T-cell (primary cell): ENCODE results near the gene TTC19. TPM values are rescaled to one million over a fixed set of nuclear protein-coding genes. Genes with fewer than 3 reads are reported as not detected.

Experiments
- ATAC-seq, 4 experiments: fragments of 200-7000 bp in 3 of 4; fragments of 150-1000 bp in 1 of 4; cut with Tn5 transposase; replicated peaks in 1 of 4; 1 replicate in 3 of 4; 2 replicates in 1 of 4; pipeline ENCODE4 v1.10.0; 2021; ENCODE audit warnings: moderate library complexity in 3 of 4, mild to moderate bottlenecking in 2 of 4, moderate number of reproducible peaks in 1 of 4
- CTCF ChIA-PET, 2 donors: fragments of 300-600 bp; sonication (Branson Sonifier 250); formaldehyde crosslinking; loops; one replicate each; lab custom pipeline; 2022; ENCODE audit warnings: antibody characterized with exemption in 2 of 2; lab: Charles Lee
- POLR2A ChIA-PET, 2 donors: fragments of 300-600 bp; sonication (Branson Sonifier 250); formaldehyde crosslinking; loops; one replicate each; lab custom pipeline; 2022; ENCODE audit warnings: antibody characterized with exemption in 2 of 2; lab: Charles Lee
- DNase-seq, 35 experiments: peaks; one replicate each; pipeline versions ENCODE4 v3.0.0 to v3.0.0-alpha.2; 2013 to 2023
- H3K27ac ChIP-seq: one replicate; pipeline ENCODE4 v1.5.1; 2013; ENCODE audit warnings: low read length
- H3K27me3 ChIP-seq, 2 experiments: replicated peaks in 1 of 2; 1 replicate in 1 of 2; 2 replicates in 1 of 2; pipeline versions ENCODE4 v1.6.1 to v1.7.0; 2013; ENCODE audit warnings: low read length in 1 of 2, mixed read lengths in 1 of 2; ENCODE audit not compliant: control insufficient read depth in 2 of 2, insufficient read depth in 2 of 2; ENCODE audit errors: extremely low read depth in 1 of 2
- H3K36me3 ChIP-seq, 2 donors: 1 replicate in 1 of 2; 2 replicates in 1 of 2; pipeline versions ENCODE4 v1.6.1 to v1.7.0; 2013; ENCODE audit warnings: low read length in 1 of 2; ENCODE audit not compliant: control insufficient read depth in 2 of 2, insufficient read depth in 1 of 2; ENCODE audit errors: extremely low read depth in 1 of 2
- H3K4me1 ChIP-seq, 2 experiments: 1 replicate in 1 of 2; 2 replicates in 1 of 2; pipeline versions ENCODE4 v1.6.1 to v1.7.0; 2013; ENCODE audit warnings: low read length in 2 of 2, mixed read lengths in 1 of 2; ENCODE audit not compliant: insufficient read depth in 2 of 2, control insufficient read depth in 1 of 2; ENCODE audit errors: extremely low read depth in 1 of 2
- H3K4me3 ChIP-seq, 2 donors: 1 replicate in 1 of 2; 2 replicates in 1 of 2; pipeline versions ENCODE4 v1.5.1 to v1.7.0; 2013; ENCODE audit warnings: mild to moderate bottlenecking in 2 of 2, low read length in 1 of 2, moderate library complexity in 1 of 2; ENCODE audit not compliant: control insufficient read depth in 1 of 2; ENCODE audit errors: extremely low read depth in 1 of 2
- H3K9me3 ChIP-seq: 2 replicates; pipeline ENCODE4 v1.7.0; 2013
- H3K27ac Mint-ChIP-seq, 2 donors: one replicate each; pipeline ENCODE4 v1.8.0; 2020 to 2021; ENCODE audit warnings: mild to moderate bottlenecking in 2 of 2, mixed read lengths in 2 of 2
- H3K27me3 Mint-ChIP-seq, 2 donors: one replicate each; pipeline ENCODE4 v1.8.0; 2021 to 2022; ENCODE audit warnings: mixed read lengths in 2 of 2
- H3K36me3 Mint-ChIP-seq: one replicate; pipeline ENCODE4 v1.8.0; 2021; ENCODE audit warnings: mixed read lengths
- H3K4me1 Mint-ChIP-seq, 3 donors: one replicate each; pipeline ENCODE4 v1.8.0; 2020 to 2022; ENCODE audit warnings: mixed read lengths in 3 of 3, mild to moderate bottlenecking in 1 of 3
- H3K4me3 Mint-ChIP-seq, 3 donors: one replicate each; pipeline ENCODE4 v1.8.0; 2020 to 2022; ENCODE audit warnings: mild to moderate bottlenecking in 3 of 3, mixed read lengths in 3 of 3, moderate library complexity in 3 of 3
- H3K9me3 Mint-ChIP-seq, 3 donors: one replicate each; pipeline ENCODE4 v1.8.0; 2020 to 2022; ENCODE audit warnings: mixed read lengths in 3 of 3
- WGBS: methylation state at CpG from one replicate; pipeline ENCODE4 v1.1.5; 2013; ENCODE audit warnings: missing lambda C conversion rate; ENCODE audit not compliant: insufficient coverage; 5-methylcytosine and 5-hydroxymethylcytosine counted together
- total RNA-seq, 35 experiments: library from RNA in 6 of 35; stranded (reverse) in 6 of 35; fragments of 120-200 nt in 1 of 35; gene quantifications; one replicate each; pipeline versions ENCODE4 v1.2.1 to v1.2.4 and lab custom pipeline; 2013 to 2026

Gene TTC19
- total RNA-seq, 5 donors from 2014 or later (not counting 1 experiment from before 2014, with no cell fraction given): 39.2 to 58.6 (median 42.2) TPM

GRCh38 chr17:16068323-16068722 lies 68.7 kb downstream of the TTC19 start:
- no peak overlapping the region for H3K4me3 Mint-ChIP-seq
- ATAC-seq (no peak), DNase-seq (no peak)
- H3K9me3 Mint-ChIP-seq: no peaks in the 10 kb centered on the region
- H3K27me3 ChIP-seq: no peaks in the 10 kb centered on the region
- H3K36me3 ChIP-seq: peaks cover 9 to 84% of the 10 kb centered on the region in 2 donors
- no peak overlapping the region for H3K27ac ChIP-seq
- ChIA-PET CTCF (no interaction called here), POLR2A (no interaction called here)
- no peak overlapping the region for H3K4me3 ChIP-seq
- peak overlapping the region; percentile 3 to 46 for H3K27ac Mint-ChIP-seq
- no peaks in the 10 kb centered on the region for H3K4me1 ChIP-seq
- H3K4me1 Mint-ChIP-seq: no peaks in the 10 kb centered on the region
- H3K9me3 ChIP-seq: no peaks in the 10 kb centered on the region
- H3K27me3 Mint-ChIP-seq: no peaks in the 10 kb centered on the region
- peaks cover 80% of the 10 kb centered on the region for H3K36me3 Mint-ChIP-seq

DNA sequence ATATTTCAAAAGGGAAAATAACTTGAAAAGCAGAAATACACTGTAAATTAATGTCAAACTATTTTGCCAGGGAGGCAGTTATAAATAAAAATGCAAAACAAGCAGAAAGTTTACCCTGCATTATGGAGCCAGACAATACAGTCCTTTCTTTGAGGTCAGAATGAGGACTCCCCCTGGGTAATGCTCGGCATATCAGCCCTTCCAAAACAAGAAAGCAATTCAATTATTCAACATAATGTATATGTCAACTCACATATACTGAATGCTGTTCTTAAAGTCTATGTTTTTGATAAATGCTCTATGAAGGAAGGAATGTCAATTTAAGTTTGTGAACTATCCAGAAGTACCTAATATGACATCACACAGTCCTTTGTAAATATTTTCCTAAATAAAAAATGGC lies 72.4 kb downstream of the TTC19 start:
- no peaks in the 10 kb centered on the region for H3K9me3 ChIP-seq
- no peaks in the 10 kb centered on the region for H3K27me3 Mint-ChIP-seq
- no peak overlapping the region for H3K4me3 ChIP-seq
- no peaks in the 10 kb centered on the region for H3K4me1 Mint-ChIP-seq
- no peak overlapping the region for H3K27ac ChIP-seq
- no peaks in the 10 kb centered on the region for H3K4me1 ChIP-seq
- peaks cover 76% of the 10 kb centered on the region for H3K36me3 Mint-ChIP-seq
- CTCF ChIA-PET: no interaction called here
- no peaks in the 10 kb centered on the region for H3K9me3 Mint-ChIP-seq
- no peak overlapping the region for H3K4me3 Mint-ChIP-seq
- no peaks in the 10 kb centered on the region for H3K27me3 ChIP-seq
- POLR2A ChIA-PET: no interaction called here
- no CpG with 5 or more reads among the region's 1 CpG for WGBS
- H3K27ac Mint-ChIP-seq: peak overlapping the region in 1 of 2 donors; percentile 41
- ATAC-seq: no peak
- H3K36me3 ChIP-seq: peaks cover 6 to 79% of the 10 kb centered on the region in 2 donors
- DNase-seq: no peak

DNA sequence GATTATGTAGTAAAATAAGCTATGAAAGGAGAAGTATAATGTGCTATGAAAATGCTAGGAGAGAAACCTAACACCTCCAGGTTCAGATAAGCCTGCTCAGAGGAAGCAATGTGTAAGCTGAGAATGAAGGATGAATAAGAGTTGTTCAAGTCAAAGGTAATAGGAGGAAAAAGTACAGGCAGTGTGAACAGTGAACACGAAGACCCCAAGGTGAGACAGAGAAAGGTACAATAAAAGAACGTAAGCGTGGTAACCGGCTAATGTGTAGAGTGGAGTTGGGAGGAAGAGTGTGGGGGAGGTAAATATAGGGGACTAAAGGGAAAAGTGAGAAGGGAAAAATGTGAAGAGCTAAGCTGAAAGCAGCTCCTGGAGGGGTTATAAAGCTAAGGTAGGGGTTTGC lies 74.2 kb downstream of the TTC19 start:
- WGBS: 97% methylated on average over 4 of the region's 4 CpGs
- Mint-ChIP-seq H3K27ac (peak overlapping the region in 1 of 2 donors; percentile 24), H3K9me3 (no peaks in the 10 kb centered on the region), H3K27me3 (no peaks in the 10 kb centered on the region), H3K4me3 (no peak overlapping the region), H3K36me3 (peaks cover 72% of the 10 kb centered on the region), H3K4me1 (no peaks in the 10 kb centered on the region)
- DNase-seq (no peak), ATAC-seq (no peak)
- H3K27me3 ChIP-seq: no peaks in the 10 kb centered on the region
- POLR2A ChIA-PET: no interaction called here
- H3K9me3 ChIP-seq: no peaks in the 10 kb centered on the region
- H3K4me3 ChIP-seq: no peak overlapping the region
- peaks cover 7 to 72% of the 10 kb centered on the region in 2 donors for H3K36me3 ChIP-seq
- H3K27ac ChIP-seq: no peak overlapping the region
- CTCF ChIA-PET: no interaction called here
- H3K4me1 ChIP-seq: no peaks in the 10 kb centered on the region

GRCh38 chr17:16074423-16074822 lies 74.8 kb downstream of the TTC19 start:
- no peak overlapping the region for H3K27ac ChIP-seq
- no peaks in the 10 kb centered on the region for H3K9me3 Mint-ChIP-seq
- no peaks in the 10 kb centered on the region for H3K9me3 ChIP-seq
- CTCF ChIA-PET: interaction anchor here in 1 of 2 donors (0.7 kb wide), 1 partner anchor 20 kb away, joined by 3 read pairs; no protein-coding TSS in a partner anchor
- H3K4me3 Mint-ChIP-seq: no peak overlapping the region
- no peaks in the 10 kb centered on the region for H3K4me1 Mint-ChIP-seq
- no peaks in the 10 kb centered on the region for H3K27me3 ChIP-seq
- no peak overlapping the region for H3K27ac Mint-ChIP-seq
- POLR2A ChIA-PET: no interaction called here
- WGBS: no CpG with 5 or more reads among the region's 3 CpGs
- H3K4me1 ChIP-seq: no peaks in the 10 kb centered on the region
- DNase-seq (no peak), ATAC-seq (no peak)
- peaks cover 73% of the 10 kb centered on the region for H3K36me3 Mint-ChIP-seq
- peaks cover 10 to 72% of the 10 kb centered on the region in 2 donors for H3K36me3 ChIP-seq
- no peaks in the 10 kb centered on the region for H3K27me3 Mint-ChIP-seq
- H3K4me3 ChIP-seq: no peak overlapping the region

- no peaks in the 10 kb centered on the region for H3K4me1 Mint-ChIP-seq
- H3K27me3 Mint-ChIP-seq: no peaks in the 10 kb centered on the region
- no peaks in the 10 kb centered on the region for H3K9me3 Mint-ChIP-seq
- peaks cover 4 to 70% of the 10 kb centered on the region in 2 donors for H3K36me3 ChIP-seq
- no CpG with 5 or more reads among the region's 5 CpGs for WGBS
- no peak overlapping the region for H3K27ac ChIP-seq
- CTCF ChIA-PET: no interaction called here
- DNase-seq: no peak
- H3K9me3 ChIP-seq: no peaks in the 10 kb centered on the region
- H3K4me1 ChIP-seq: no peaks in the 10 kb centered on the region
- POLR2A ChIA-PET: no interaction called here
- no peak for ATAC-seq
- no peaks in the 10 kb centered on the region for H3K27me3 ChIP-seq
- H3K36me3 Mint-ChIP-seq: peaks cover 65% of the 10 kb centered on the region
- H3K27ac Mint-ChIP-seq: no peak overlapping the region
- no peak overlapping the region for H3K4me3 ChIP-seq
- no peak overlapping the region for H3K4me3 Mint-ChIP-seq
Measured at GRCh38 chr17:16075949-16076348, 76.3 kb downstream of the TTC19 start.

Other genes starting within 250 kb of the TTC19 start
- gene ADORA2B, start 54.7 kb upstream of the TTC19 start, total RNA-seq: under 1 TPM in 1 of 5 donors, not detected in 4; 0.20 TPM
- 10 to 100 TPM; 18.1 to 28.7 (median 22.8) TPM for gene ZSWIM7, start 120 bp upstream of the TTC19 start, total RNA-seq
- 100 to 1,000 TPM; 134 to 173 (median 152) TPM for gene NCOR1, start 215.7 kb downstream of the TTC19 start, total RNA-seq
- 10 to 100 TPM; 53.9 to 90.2 (median 82.7) TPM for gene PIGL, start 217.4 kb downstream of the TTC19 start, total RNA-seq